ENCODE results near the gene RNF130. TPM values are rescaled to one million over a fixed set of nuclear protein-coding genes. Genes with fewer than 3 reads are reported as not detected.

RNF130 gene
- total and polyA plus RNA-seq, 4 donors: 24.9 to 93.1 (median 51.4) TPM

- no peak overlapping the region for H3K9ac ChIP-seq (ENCODE audit: low read depth in 1 of 2, low read length in 2 of 2)
- no peaks in the 10 kb centered on the region for H3K27me3 ChIP-seq (ENCODE audit: control insufficient read depth in 4 of 4, insufficient read depth in 4 of 4, low read length in 3 of 4)
- 51% methylated on average over 2 of the region's 2 CpGs for WGBS
- no peaks in the 10 kb centered on the region for H3K4me1 ChIP-seq (ENCODE audit: control insufficient read depth in 4 of 4, insufficient read depth in 4 of 4, low read length in 3 of 4)
- TF ChIP-seq YY1 (IDR thresholded peaks at IDR 0.05) (no peak), RAD21 (IDR thresholded peaks at IDR 0.05) (no peak), HNF4G (IDR thresholded peaks at IDR 0.05) (no peak), HNF4A (conservative IDR thresholded peaks at IDR 0.05) (no peak), TAF1 (conservative IDR thresholded peaks at IDR 0.05) (no peak), NR2F2 (IDR thresholded peaks at IDR 0.05) (no peak), JUND (IDR thresholded peaks at IDR 0.05) (no peak), GABPA (IDR thresholded peaks at IDR 0.05 in 1 of 2, conservative IDR thresholded peaks at IDR 0.05 in 1 of 2) (no peak)
- TF ChIP-seq, protein P1, sequence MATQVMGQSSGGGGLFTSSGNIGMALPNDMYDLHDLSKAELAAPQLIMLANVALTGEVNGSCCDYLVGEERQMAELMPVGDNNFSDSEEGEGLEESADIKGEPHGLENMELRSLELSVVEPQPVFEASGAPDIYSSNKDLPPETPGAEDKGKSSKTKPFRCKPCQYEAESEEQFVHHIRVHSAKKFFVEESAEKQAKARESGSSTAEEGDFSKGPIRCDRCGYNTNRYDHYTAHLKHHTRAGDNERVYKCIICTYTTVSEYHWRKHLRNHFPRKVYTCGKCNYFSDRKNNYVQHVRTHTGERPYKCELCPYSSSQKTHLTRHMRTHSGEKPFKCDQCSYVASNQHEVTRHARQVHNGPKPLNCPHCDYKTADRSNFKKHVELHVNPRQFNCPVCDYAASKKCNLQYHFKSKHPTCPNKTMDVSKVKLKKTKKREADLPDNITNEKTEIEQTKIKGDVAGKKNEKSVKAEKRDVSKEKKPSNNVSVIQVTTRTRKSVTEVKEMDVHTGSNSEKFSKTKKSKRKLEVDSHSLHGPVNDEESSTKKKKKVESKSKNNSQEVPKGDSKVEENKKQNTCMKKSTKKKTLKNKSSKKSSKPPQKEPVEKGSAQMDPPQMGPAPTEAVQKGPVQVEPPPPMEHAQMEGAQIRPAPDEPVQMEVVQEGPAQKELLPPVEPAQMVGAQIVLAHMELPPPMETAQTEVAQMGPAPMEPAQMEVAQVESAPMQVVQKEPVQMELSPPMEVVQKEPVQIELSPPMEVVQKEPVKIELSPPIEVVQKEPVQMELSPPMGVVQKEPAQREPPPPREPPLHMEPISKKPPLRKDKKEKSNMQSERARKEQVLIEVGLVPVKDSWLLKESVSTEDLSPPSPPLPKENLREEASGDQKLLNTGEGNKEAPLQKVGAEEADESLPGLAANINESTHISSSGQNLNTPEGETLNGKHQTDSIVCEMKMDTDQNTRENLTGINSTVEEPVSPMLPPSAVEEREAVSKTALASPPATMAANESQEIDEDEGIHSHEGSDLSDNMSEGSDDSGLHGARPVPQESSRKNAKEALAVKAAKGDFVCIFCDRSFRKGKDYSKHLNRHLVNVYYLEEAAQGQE (IDR thresholded peaks at IDR 0.05): no peak
- no peak for DNase-seq (ENCODE audit: low spot score)
- no peak overlapping the region for H3K27ac ChIP-seq (ENCODE audit: low read depth in 1 of 2, low read length in 2 of 2)
- no peak overlapping the region for H3K4me3 ChIP-seq (ENCODE audit: low read depth in 1 of 3, low read length in 3 of 3)
- H3K9me3 ChIP-seq (ENCODE audit: control insufficient read depth in 4 of 4, low read length in 3 of 4): no peaks in the 10 kb centered on the region
- peaks cover 0 to 14% (median 5%) of the 10 kb centered on the region in 4 donors for H3K36me3 ChIP-seq (ENCODE audit: control insufficient read depth in 4 of 4, insufficient read depth in 3 of 4, low read depth in 1 of 4, low read length in 3 of 4)
Observed at GRCh38 chr5:180001742-180002141, 69.8 kb downstream of the RNF130 start.

- DNase-seq (ENCODE audit: low spot score): no peak
- Histone ChIP-seq H3K36me3 (ENCODE audit: control insufficient read depth in 4 of 4, insufficient read depth in 3 of 4, low read depth in 1 of 4, low read length in 3 of 4) (peaks cover 0 to 14% (median 5%) of the 10 kb centered on the region in 4 donors), H3K4me3 (ENCODE audit: low read depth in 1 of 3, low read length in 3 of 3) (no peak overlapping the region), H3K9ac (ENCODE audit: low read depth in 1 of 2, low read length in 2 of 2) (no peak overlapping the region), H3K4me1 (ENCODE audit: control insufficient read depth in 4 of 4, insufficient read depth in 4 of 4, low read length in 3 of 4) (no peaks in the 10 kb centered on the region), H3K27me3 (ENCODE audit: control insufficient read depth in 4 of 4, insufficient read depth in 4 of 4, low read length in 3 of 4) (no peaks in the 10 kb centered on the region), H3K27ac (ENCODE audit: low read depth in 1 of 2, low read length in 2 of 2) (no peak overlapping the region), H3K9me3 (ENCODE audit: control insufficient read depth in 4 of 4, low read length in 3 of 4) (no peaks in the 10 kb centered on the region)
- TF ChIP-seq SP1 (IDR thresholded peaks at IDR 0.05): no peak
- no peak for TF ChIP-seq JUND (IDR thresholded peaks at IDR 0.05)
- TF ChIP-seq, protein P2, sequence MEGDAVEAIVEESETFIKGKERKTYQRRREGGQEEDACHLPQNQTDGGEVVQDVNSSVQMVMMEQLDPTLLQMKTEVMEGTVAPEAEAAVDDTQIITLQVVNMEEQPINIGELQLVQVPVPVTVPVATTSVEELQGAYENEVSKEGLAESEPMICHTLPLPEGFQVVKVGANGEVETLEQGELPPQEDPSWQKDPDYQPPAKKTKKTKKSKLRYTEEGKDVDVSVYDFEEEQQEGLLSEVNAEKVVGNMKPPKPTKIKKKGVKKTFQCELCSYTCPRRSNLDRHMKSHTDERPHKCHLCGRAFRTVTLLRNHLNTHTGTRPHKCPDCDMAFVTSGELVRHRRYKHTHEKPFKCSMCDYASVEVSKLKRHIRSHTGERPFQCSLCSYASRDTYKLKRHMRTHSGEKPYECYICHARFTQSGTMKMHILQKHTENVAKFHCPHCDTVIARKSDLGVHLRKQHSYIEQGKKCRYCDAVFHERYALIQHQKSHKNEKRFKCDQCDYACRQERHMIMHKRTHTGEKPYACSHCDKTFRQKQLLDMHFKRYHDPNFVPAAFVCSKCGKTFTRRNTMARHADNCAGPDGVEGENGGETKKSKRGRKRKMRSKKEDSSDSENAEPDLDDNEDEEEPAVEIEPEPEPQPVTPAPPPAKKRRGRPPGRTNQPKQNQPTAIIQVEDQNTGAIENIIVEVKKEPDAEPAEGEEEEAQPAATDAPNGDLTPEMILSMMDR (IDR thresholded peaks at IDR 0.05; ENCODE audit: low read depth, low read length, missing input control): no peak
- no peak for TF ChIP-seq EGR1 (IDR thresholded peaks at IDR 0.05; ENCODE audit: low read depth in 2 of 2)
- no peak for TF ChIP-seq RXRA (IDR thresholded peaks at IDR 0.05)
- no peak for TF ChIP-seq HNF4G (IDR thresholded peaks at IDR 0.05)
- no peak for TF ChIP-seq FOXA2 (IDR thresholded peaks at IDR 0.05)
- no peak for TF ChIP-seq NR2F2 (IDR thresholded peaks at IDR 0.05)
- TF ChIP-seq HNF4A (conservative IDR thresholded peaks at IDR 0.05): no peak
- TF ChIP-seq, protein P1 (IDR thresholded peaks at IDR 0.05): no peak
- TF ChIP-seq TAF1 (conservative IDR thresholded peaks at IDR 0.05): no peak
- no peak for TF ChIP-seq RAD21 (IDR thresholded peaks at IDR 0.05)
- TF ChIP-seq, protein P3, sequence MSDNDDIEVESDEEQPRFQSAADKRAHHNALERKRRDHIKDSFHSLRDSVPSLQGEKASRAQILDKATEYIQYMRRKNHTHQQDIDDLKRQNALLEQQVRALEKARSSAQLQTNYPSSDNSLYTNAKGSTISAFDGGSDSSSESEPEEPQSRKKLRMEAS (IDR thresholded peaks at IDR 0.05): no peak
- TF ChIP-seq, protein P4, sequence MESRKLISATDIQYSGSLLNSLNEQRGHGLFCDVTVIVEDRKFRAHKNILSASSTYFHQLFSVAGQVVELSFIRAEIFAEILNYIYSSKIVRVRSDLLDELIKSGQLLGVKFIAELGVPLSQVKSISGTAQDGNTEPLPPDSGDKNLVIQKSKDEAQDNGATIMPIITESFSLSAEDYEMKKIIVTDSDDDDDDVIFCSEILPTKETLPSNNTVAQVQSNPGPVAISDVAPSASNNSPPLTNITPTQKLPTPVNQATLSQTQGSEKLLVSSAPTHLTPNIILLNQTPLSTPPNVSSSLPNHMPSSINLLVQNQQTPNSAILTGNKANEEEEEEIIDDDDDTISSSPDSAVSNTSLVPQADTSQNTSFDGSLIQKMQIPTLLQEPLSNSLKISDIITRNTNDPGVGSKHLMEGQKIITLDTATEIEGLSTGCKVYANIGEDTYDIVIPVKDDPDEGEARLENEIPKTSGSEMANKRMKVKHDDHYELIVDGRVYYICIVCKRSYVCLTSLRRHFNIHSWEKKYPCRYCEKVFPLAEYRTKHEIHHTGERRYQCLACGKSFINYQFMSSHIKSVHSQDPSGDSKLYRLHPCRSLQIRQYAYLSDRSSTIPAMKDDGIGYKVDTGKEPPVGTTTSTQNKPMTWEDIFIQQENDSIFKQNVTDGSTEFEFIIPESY (IDR thresholded peaks at IDR 0.05): no peak
- TF ChIP-seq FOXA1 (IDR thresholded peaks at IDR 0.05): no peak
- TF ChIP-seq YY1 (IDR thresholded peaks at IDR 0.05): no peak
- TF ChIP-seq, protein P5, sequence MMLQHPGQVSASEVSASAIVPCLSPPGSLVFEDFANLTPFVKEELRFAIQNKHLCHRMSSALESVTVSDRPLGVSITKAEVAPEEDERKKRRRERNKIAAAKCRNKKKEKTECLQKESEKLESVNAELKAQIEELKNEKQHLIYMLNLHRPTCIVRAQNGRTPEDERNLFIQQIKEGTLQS (IDR thresholded peaks at IDR 0.05): no peak
- TF ChIP-seq GABPA (IDR thresholded peaks at IDR 0.05 in 1 of 2, conservative IDR thresholded peaks at IDR 0.05 in 1 of 2): no peak
Observed at GRCh38 chr5:180001136-180001535, 70.4 kb downstream of the RNF130 start.
